Left lung (tissue), 10 donors: ENCODE data around the gene KCNH8. TPM values are rescaled to one million over a fixed set of nuclear protein-coding genes. Genes with fewer than 3 reads are reported as not detected.

Experiments
- ATAC-seq: fragments of 200-7000 bp; cut with Tn5 transposase; one replicate; pipeline ENCODE4 v1.9.1; 2020; ENCODE audit warnings: moderate library complexity
- DNase-seq, 4 donors: peaks; one replicate each; pipeline ENCODE4 v3.0.0-alpha.2; 2013 to 2020
- H3K27ac ChIP-seq, 2 donors: fragments of 200-600 bp; sonication (generic) in 1 of 2; one replicate each; pipeline versions ENCODE4 v1.5.0 to v1.8.0; 2020 to 2021
- H3K27me3 ChIP-seq, 2 donors: fragments of 200-600 bp; sonication (generic) in 1 of 2; one replicate each; pipeline versions ENCODE4 v1.5.0 to v1.8.0; 2020 to 2021
- H3K36me3 ChIP-seq, 2 donors: fragments of 200-600 bp; sonication (generic) in 1 of 2; one replicate each; pipeline versions ENCODE4 v1.5.0 to v1.8.0; 2020 to 2021
- H3K4me1 ChIP-seq, 2 donors: fragments of 200-600 bp; one replicate each; pipeline ENCODE4 v1.8.0; 2021
- H3K4me3 ChIP-seq, 2 donors: fragments of 200-600 bp; sonication (generic) in 1 of 2; one replicate each; pipeline versions ENCODE4 v1.5.0 to v1.8.0; 2020 to 2021; ENCODE audit warnings: mild to moderate bottlenecking in 1 of 2
- H3K9me3 ChIP-seq, 2 donors: fragments of 200-600 bp; sonication (generic) in 1 of 2; one replicate each; pipeline versions ENCODE4 v1.5.0 to v1.8.0; 2020 to 2021
- intact Hi-C, 2 donors: fragments of 100-400 bp; cut with DNase I; formaldehyde crosslinking; loops; one replicate each; pipeline versions ENCODE4 v1.11.2 to v1.14.2; 2022
- polyA plus RNA-seq, 6 donors: library from polyadenylated mRNA; unstranded; fragments of 120-200 nt; gene quantifications; one replicate each; pipeline ENCODE4 v1.2.1, GENCODE V29; 2013; ENCODE audit not compliant: insufficient read length in 6 of 6
- total RNA-seq, 2 donors: library from RNA; stranded (reverse); fragmentation: NEBNext Ultra II Directional; extraction: Animal tissue kit (Norgen Biotek cat#: 25700); gene quantifications; one replicate each; pipeline ENCODE4 v1.2.1, GENCODE V29; 2021
- TF ChIP-seq, protein P1 (sequence below), 2 donors: fragments of 200-600 bp; sonication (generic) in 1 of 2; IDR thresholded peaks; one replicate each; pipeline versions ENCODE4 v1.5.0 to v1.8.0; 2021; ENCODE audit warnings: antibody characterized with exemption in 2 of 2
- donor health status: DM: no; HTN: yes; CAD: no.
- donor health status: DM: no; HTN: no; CAD: no.

KCNH8 gene
- total and polyA plus RNA-seq, 8 donors, result 0.12 to 3.0 (median 2.1) TPM

DNA sequence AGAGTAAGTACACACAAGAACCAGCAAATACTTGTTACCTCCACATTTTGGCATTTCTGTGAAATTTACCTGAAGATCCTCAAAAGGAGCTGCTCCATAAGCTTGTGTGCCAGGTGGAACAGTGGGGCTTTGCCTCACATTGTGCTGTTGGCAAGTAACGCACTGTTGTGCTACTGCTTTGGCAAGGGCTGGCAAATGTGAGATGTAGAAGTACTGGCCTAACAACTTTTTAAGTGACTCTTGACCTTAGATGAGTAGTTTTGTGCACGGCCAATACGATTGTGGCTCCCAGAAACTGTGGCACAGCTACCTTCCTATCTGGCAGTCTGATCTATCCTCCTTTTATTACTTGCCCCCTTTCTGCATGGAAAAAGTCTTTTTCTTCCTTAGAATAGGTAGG, 337.0 kb downstream of the KCNH8 start:
- no peaks in the 10 kb centered on the region for H3K36me3 ChIP-seq
- no peaks in the 10 kb centered on the region for H3K9me3 ChIP-seq
- no peaks in the 10 kb centered on the region for H3K27me3 ChIP-seq
- peak in 2 of 4 donors; percentile 23 to 52 for DNase-seq
- no peaks in the 10 kb centered on the region for H3K4me1 ChIP-seq
- intact Hi-C loops, result no loop called here
- no peak overlapping the region for H3K4me3 ChIP-seq
- ATAC-seq, result peak; percentile 87
- H3K27ac ChIP-seq, result no peak overlapping the region
- TF ChIP-seq, protein P1, sequence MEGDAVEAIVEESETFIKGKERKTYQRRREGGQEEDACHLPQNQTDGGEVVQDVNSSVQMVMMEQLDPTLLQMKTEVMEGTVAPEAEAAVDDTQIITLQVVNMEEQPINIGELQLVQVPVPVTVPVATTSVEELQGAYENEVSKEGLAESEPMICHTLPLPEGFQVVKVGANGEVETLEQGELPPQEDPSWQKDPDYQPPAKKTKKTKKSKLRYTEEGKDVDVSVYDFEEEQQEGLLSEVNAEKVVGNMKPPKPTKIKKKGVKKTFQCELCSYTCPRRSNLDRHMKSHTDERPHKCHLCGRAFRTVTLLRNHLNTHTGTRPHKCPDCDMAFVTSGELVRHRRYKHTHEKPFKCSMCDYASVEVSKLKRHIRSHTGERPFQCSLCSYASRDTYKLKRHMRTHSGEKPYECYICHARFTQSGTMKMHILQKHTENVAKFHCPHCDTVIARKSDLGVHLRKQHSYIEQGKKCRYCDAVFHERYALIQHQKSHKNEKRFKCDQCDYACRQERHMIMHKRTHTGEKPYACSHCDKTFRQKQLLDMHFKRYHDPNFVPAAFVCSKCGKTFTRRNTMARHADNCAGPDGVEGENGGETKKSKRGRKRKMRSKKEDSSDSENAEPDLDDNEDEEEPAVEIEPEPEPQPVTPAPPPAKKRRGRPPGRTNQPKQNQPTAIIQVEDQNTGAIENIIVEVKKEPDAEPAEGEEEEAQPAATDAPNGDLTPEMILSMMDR (IDR thresholded peaks at IDR 0.05), result no peak

- no peaks in the 10 kb centered on the region for H3K27me3 ChIP-seq
- intact Hi-C loops, result no loop called here
- H3K27ac ChIP-seq, result no peak overlapping the region
- TF ChIP-seq, protein P1 (IDR thresholded peaks at IDR 0.05), result no peak
- DNase-seq (no peak), ATAC-seq (no peak)
- H3K4me3 ChIP-seq, result no peak overlapping the region
- H3K36me3 ChIP-seq, result no peaks in the 10 kb centered on the region
- no peaks in the 10 kb centered on the region for H3K4me1 ChIP-seq
- H3K9me3 ChIP-seq, result no peaks in the 10 kb centered on the region
These were observed 339.1 kb downstream of the KCNH8 start for GRCh38 chr3:19487386-19487785.

DNA sequence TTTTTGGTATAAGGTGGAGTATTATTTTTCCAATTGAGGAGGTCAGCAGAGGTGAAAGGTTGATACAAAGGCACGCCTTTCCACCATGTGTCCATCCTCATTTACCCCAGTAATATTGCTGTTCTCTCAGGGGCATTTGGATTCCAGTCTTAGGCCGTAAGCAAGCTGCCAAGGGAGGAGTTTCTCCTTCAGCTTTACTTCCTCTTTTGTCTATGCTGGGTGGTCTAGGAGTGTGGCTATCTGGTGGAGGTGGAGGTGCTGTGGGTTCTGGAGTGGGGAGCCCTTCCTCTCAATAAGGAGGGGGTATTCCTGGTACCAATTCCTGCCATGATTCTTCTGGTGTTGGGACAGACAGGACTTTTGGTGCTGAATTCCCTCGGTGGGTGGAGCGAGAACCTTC, 340.6 kb downstream of the KCNH8 start:
- no peak for ATAC-seq
- no peaks in the 10 kb centered on the region for H3K27me3 ChIP-seq
- intact Hi-C loops, result no loop called here
- H3K27ac ChIP-seq, result no peak overlapping the region
- no peaks in the 10 kb centered on the region for H3K4me1 ChIP-seq
- DNase-seq, result no peak
- no peaks in the 10 kb centered on the region for H3K9me3 ChIP-seq
- TF ChIP-seq, protein P1 (IDR thresholded peaks at IDR 0.05), result no peak
- H3K4me3 ChIP-seq, result no peak overlapping the region
- H3K36me3 ChIP-seq, result no peaks in the 10 kb centered on the region

GRCh38 chr3:19489936-19490335, 341.6 kb downstream of the KCNH8 start:
- H3K27me3 ChIP-seq, result no peaks in the 10 kb centered on the region
- TF ChIP-seq, protein P1 (IDR thresholded peaks at IDR 0.05), result no peak
- H3K9me3 ChIP-seq, result no peaks in the 10 kb centered on the region
- DNase-seq (no peak), ATAC-seq (no peak)
- no peaks in the 10 kb centered on the region for H3K36me3 ChIP-seq
- H3K4me3 ChIP-seq, result no peak overlapping the region
- intact Hi-C loops, result no loop called here
- H3K27ac ChIP-seq, result no peak overlapping the region
- H3K4me1 ChIP-seq, result no peaks in the 10 kb centered on the region

DNA sequence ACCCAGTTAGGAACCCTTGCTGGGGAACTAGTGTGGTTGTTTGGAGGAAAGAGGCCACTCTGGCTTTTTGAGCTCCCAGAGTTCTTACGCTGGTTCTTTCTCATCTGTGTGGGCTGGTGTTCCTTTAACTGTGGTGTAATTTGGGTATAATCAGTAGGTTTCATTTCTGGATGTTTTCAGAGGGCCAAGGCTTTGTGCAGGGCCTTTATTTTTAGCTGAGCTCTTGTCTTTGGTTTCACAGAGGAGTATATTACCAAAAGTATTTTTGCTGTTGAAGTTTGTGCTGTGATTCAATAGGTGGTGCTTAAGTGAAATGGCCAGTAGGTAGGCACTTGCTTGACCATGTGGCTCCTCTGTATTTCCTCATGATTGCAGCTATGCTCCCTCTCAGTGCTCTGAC, 357.9 kb downstream of the KCNH8 start:
- no peaks in the 10 kb centered on the region for H3K4me1 ChIP-seq
- intact Hi-C loops, result no loop called here
- DNase-seq, result no peak
- no peak overlapping the region for H3K27ac ChIP-seq
- H3K36me3 ChIP-seq, result no peaks in the 10 kb centered on the region
- H3K27me3 ChIP-seq, result no peaks in the 10 kb centered on the region
- TF ChIP-seq, protein P1 (IDR thresholded peaks at IDR 0.05), result no peak
- ATAC-seq, result no peak
- H3K4me3 ChIP-seq, result no peak overlapping the region
- no peaks in the 10 kb centered on the region for H3K9me3 ChIP-seq
